ENCODE results near the gene XPO6. TPM values are rescaled to one million over a fixed set of nuclear protein-coding genes. Genes with fewer than 3 reads are reported as not detected.

XPO6 gene
- total and polyA plus RNA-seq, 2 of the 13 experiments (the other 11 are each of a cell fraction or from before 2014, with no cell fraction given), result 109 to 129 TPM

DNA sequence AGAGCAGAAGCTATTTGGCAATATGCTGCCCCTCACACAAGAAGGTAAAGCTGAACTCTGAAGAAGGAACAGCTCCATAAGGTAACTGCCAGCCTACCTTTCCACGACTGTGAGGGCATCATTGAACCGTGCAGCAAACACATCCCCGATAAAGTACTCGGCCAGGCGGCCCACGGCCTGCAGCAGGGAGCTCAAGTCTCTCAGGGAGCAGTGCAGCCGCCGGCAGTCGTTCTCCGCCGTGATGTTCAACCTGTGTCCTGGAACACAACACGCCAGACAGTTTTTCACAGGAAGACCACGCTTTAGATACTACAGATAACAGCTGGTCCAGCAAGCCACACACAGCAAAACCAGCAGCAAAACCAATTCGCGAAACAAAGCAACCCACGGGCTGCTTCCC lies 86.2 kb downstream of the XPO6 start:
- no peak for FAIRE-seq
- POLR2A ChIA-PET, result no interaction called here
- no peak overlapping the region for H3K9ac ChIP-seq (ENCODE audit: insufficient read depth, low read depth, low read length)
- intact Hi-C loops (cut with micrococcal nuclease; ENCODE audit: unreplicated experiment) (no loop called here), in situ Hi-C loops (cut with HindIII; ENCODE audit: extremely low pct_ligation_motif_present, low pct_unique_long_range_greater_than_20kb) (no loop called here)
- no peak for TF ChIP-seq ZFP41 (CRISPR knock-in tag; IDR thresholded peaks at IDR 0.05; ENCODE audit: borderline replicate concordance)
- no peak for TF ChIP-seq PRPF4 (IDR thresholded peaks at IDR 0.05; ENCODE audit: low read depth, low read length, poor library complexity, severe bottlenecking)
- no peak for TF ChIP-seq NFKB2 (CRISPR knock-in tag; IDR thresholded peaks at IDR 0.05; ENCODE audit: borderline replicate concordance)
- TF ChIP-seq, protein P1, sequence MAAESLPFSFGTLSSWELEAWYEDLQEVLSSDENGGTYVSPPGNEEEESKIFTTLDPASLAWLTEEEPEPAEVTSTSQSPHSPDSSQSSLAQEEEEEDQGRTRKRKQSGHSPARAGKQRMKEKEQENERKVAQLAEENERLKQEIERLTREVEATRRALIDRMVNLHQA (CRISPR knock-in tag; IDR thresholded peaks at IDR 0.05), result no peak
- no peak for TF ChIP-seq SP2 (CRISPR knock-in tag; IDR thresholded peaks at IDR 0.05)
- TF ChIP-seq ZNF333 (CRISPR knock-in tag; IDR thresholded peaks at IDR 0.05; ENCODE audit: borderline replicate concordance), result no peak
- no peak for TF ChIP-seq SATB2 (CRISPR knock-in tag; IDR thresholded peaks at IDR 0.05)
- TF ChIP-seq, protein P2, sequence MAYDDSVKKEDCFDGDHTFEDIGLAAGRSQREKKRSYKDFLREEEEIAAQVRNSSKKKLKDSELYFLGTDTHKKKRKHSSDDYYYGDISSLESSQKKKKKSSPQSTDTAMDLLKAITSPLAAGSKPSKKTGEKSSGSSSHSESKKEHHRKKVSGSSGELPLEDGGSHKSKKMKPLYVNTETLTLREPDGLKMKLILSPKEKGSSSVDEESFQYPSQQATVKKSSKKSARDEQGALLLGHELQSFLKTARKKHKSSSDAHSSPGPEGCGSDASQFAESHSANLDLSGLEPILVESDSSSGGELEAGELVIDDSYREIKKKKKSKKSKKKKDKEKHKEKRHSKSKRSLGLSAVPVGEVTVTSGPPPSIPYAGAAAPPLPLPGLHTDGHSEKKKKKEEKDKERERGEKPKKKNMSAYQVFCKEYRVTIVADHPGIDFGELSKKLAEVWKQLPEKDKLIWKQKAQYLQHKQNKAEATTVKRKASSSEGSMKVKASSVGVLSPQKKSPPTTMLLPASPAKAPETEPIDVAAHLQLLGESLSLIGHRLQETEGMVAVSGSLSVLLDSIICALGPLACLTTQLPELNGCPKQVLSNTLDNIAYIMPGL (CRISPR knock-in tag; IDR thresholded peaks at IDR 0.05; ENCODE audit: borderline replicate concordance in 1 of 2, low read depth in 1 of 2), result no peak
- TF ChIP-seq HNRNPUL1 (IDR thresholded peaks at IDR 0.05; ENCODE audit: low read depth, low read length), result no peak
- no peak for TF ChIP-seq THYN1 (CRISPR knock-in tag; IDR thresholded peaks at IDR 0.05; ENCODE audit: borderline replicate concordance, low read depth)
- TF ChIP-seq, protein P3, sequence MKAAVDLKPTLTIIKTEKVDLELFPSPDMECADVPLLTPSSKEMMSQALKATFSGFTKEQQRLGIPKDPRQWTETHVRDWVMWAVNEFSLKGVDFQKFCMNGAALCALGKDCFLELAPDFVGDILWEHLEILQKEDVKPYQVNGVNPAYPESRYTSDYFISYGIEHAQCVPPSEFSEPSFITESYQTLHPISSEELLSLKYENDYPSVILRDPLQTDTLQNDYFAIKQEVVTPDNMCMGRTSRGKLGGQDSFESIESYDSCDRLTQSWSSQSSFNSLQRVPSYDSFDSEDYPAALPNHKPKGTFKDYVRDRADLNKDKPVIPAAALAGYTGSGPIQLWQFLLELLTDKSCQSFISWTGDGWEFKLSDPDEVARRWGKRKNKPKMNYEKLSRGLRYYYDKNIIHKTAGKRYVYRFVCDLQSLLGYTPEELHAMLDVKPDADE (CRISPR knock-in tag; IDR thresholded peaks at IDR 0.05), result no peak
- TF ChIP-seq ZNF644 (CRISPR knock-in tag; IDR thresholded peaks at IDR 0.05; ENCODE audit: low read depth), result no peak
- TF ChIP-seq ZNF232 (CRISPR knock-in tag; IDR thresholded peaks at IDR 0.05; ENCODE audit: borderline replicate concordance), result no peak
- TF ChIP-seq SRSF4 (IDR thresholded peaks at IDR 0.05; ENCODE audit: low read depth, low read length, poor library complexity, severe bottlenecking), result no peak
- no peaks in the 10 kb centered on the region for H3K79me2 ChIP-seq (ENCODE audit: insufficient read depth, low read length)
- peaks cover 42 to 90% of the 10 kb centered on the region in 2 experiments for H3K36me3 ChIP-seq (replicated peaks in 1 of 2; ENCODE audit: control insufficient read depth in 1 of 2, insufficient read depth in 2 of 2, low read length in 2 of 2)
- BruUV-seq (replicated peaks), result no TSS peak
- H3K4me2 ChIP-seq (ENCODE audit: low read depth, low read length), result no peak overlapping the region
- over 99% methylated on average over 16 of the region's 16 CpGs for WGBS (ENCODE audit: low lambda C conversion rate)
- H4K20me1 ChIP-seq (ENCODE audit: insufficient read depth, low read length), result no peaks in the 10 kb centered on the region
- no peaks in the 10 kb centered on the region for H3K27me3 ChIP-seq (ENCODE audit: control insufficient read depth in 1 of 2, insufficient read depth in 2 of 2, low read length in 2 of 2)
- H2AFZ ChIP-seq (ENCODE audit: low read length), result no peak overlapping the region
- no peak for DNase-seq (ENCODE audit: low spot score)
- CTCF ChIA-PET (ENCODE audit: low intra/inter-chr PET ratio, low total read pairs), result no interaction called here
- no peaks in the 10 kb centered on the region for H3K4me1 ChIP-seq (ENCODE audit: insufficient read depth, low read length)
- H3K9me3 ChIP-seq (ENCODE audit: low read length), result no peaks in the 10 kb centered on the region
- no peak overlapping the region for H3K4me3 ChIP-seq (replicated peaks in 1 of 3; ENCODE audit: insufficient read depth in 1 of 3, low read depth in 2 of 3, low read length in 3 of 3)
- H3K27ac ChIP-seq (ENCODE audit: extremely low read length, insufficient read depth, low read length), result no peak overlapping the region
- no peak for ATAC-seq
